ENCODE results near the gene MRGPRX2.

DNA sequence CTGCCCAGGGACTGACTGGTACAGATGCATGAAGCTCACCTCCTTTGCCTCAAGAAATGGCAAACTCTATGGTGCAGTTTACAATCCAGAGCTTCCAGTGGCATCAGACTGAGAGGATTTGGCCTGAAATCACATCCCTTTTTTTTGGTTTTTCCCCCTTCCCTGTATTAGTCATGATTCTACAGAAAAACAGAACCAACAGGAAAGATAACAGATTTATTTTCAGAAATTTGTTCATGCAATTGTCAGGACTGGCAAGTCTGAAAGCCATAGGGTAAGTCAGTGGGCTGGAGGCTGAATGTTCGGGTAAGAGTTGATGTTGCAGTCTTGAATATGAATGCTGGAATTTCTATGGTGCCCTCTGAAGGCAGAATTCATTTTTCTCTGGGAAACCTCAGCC lies 44.5 kb upstream of the MRGPRX2 start:
- TF ChIP-seq CTCF (IDR thresholded peaks at IDR 0.05; ENCODE audit: low read length) (no peak), EZH2 (optimal IDR thresholded peaks at IDR 0.05; ENCODE audit: low read depth, low read length) (no peak), EZH2phosphoT487 (IDR thresholded peaks at IDR 0.05; ENCODE audit: low read length) (no peak)
